Raji (cell line): ENCODE results near the gene GRAMD2A.

Experiments
- POLR2A ChIP-seq: IDR thresholded peaks from 2 replicates; pipeline ENCODE4 v1.6.1; 2011; ENCODE audit warnings: low read depth, low read length, control low read depth; ENCODE audit not compliant: insufficient read depth

Gene GRAMD2A

DNA sequence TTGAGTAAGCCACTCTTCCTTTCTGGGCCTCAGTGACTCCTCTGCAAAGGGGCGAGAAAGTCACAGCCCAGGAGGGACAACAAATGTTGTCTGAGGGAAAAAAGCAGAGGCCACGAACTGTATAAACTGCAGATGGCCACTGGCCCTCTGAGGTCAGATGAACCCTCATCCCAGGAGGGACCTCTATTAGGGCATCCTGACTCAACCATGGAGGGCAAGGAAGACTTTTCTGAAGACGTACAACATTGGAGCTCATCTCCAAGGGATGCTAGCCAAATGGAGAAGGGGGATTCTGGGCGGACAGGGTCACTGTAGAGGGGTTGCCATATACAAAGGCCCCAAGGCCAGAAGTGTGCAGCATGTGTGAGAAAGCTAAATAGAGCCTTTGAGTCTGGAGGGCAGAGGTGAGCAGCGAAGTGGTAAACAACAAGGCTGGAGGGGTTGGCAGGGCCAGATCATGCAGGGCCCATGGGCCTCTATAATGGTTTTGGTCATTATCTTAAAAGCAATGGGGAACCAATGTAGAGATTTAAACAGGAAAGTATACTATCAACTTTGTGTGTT is 16.7 kb downstream of the GRAMD2A start:
- no peak for TF ChIP-seq POLR2A

DNA sequence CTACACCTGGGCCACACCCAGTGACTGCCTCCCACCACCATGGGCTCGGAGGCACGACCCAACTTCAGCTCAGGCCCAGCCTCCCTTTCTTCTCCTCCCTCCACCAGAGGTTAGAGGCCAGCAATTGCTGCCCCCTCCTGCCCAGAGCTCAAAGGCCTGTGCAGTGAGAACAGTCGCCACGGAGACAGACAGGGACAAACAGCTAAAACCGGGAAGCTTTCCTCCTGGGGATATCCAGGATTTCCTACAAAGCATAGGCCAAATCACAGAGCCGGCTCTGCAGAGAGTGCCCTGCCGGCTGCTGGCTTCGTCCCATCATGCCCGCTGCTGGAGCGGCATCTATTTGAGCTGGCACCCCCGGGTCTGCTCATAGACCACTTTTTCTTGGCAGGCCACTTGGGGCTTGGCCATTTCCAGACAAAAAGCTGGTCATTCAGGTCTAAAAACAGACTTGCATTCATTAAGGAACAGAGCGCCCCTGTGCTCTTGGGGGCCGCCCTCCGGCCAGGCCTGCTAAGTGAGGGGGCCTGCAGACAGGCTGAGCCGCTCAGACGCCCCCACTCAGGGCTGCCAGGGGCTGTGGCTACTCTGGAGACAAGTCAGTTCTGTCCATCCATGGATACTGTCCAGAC is 17.5 kb downstream of the GRAMD2A start:
- TF ChIP-seq POLR2A: no peak

DNA sequence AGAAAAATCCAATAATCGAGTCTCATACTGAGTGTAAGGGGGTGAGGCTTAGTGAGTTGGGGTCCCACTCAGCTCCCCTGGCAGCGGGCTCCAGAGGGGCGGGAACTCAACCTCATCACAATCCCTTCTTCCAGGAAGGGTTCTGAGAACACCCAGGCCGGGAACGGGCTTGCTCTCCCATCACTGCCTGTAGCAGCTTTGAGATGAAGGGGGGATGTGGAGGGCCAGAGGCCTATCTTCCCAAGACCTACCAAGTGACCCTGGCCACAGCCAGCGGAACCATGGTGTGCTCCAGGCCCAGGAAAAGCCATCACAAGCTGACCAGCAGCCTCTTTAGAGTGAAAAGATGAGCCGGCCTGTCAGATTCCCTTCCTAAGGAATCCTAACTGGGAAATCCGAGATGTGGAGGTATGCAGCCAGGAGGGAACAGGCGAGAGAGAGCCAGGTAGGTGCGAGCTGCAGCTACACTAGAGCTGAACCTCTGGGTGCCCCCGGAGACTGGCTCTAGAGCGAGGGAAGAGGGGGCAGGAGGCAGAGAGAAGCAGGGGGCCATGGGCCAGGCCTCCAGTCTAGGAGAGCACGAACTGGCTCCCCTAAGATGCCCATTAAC is 18.5 kb downstream of the GRAMD2A start:
- TF ChIP-seq POLR2A: no peak

DNA sequence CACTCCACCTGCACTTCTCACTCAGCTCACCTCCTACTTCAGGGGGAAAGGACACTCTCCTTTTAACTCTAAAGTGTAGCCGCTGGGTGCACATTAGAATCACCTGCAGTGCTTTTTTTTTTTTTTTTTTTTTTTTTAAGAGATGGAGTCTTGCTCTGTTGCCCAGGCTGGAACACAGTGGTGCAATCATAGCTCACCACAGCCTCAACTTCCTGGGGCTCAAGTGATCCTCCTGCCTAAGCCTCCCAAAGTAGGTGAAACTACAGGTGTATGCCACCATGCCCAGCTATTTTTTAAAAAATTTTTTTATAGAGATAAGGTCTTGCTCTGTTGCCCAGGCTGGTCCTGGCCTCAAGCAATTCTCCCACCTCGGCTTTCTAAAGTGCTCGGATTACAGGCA is 20.8 kb downstream of the GRAMD2A start:
- TF ChIP-seq POLR2A: no peak

DNA sequence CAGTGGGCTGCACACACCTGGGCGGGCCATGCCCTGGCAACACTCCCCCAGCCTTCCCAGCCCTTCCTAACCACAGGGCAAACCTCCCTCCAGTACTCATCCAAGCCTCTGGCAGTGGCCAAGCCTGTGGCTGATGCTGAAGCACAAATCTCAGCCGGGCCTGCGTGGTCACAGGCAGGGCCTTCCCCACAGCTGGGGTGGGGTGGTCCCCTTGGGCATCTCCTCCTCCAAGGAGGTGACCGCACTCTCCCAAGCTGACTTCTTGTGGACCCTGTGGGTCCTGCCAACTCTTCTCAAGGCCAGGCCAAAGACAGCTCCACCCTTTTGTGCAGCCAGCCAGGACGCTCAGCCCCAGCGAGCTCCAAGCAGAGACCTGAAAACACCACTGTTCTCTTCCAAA is 21.4 kb downstream of the GRAMD2A start:
- TF ChIP-seq POLR2A: no peak

DNA sequence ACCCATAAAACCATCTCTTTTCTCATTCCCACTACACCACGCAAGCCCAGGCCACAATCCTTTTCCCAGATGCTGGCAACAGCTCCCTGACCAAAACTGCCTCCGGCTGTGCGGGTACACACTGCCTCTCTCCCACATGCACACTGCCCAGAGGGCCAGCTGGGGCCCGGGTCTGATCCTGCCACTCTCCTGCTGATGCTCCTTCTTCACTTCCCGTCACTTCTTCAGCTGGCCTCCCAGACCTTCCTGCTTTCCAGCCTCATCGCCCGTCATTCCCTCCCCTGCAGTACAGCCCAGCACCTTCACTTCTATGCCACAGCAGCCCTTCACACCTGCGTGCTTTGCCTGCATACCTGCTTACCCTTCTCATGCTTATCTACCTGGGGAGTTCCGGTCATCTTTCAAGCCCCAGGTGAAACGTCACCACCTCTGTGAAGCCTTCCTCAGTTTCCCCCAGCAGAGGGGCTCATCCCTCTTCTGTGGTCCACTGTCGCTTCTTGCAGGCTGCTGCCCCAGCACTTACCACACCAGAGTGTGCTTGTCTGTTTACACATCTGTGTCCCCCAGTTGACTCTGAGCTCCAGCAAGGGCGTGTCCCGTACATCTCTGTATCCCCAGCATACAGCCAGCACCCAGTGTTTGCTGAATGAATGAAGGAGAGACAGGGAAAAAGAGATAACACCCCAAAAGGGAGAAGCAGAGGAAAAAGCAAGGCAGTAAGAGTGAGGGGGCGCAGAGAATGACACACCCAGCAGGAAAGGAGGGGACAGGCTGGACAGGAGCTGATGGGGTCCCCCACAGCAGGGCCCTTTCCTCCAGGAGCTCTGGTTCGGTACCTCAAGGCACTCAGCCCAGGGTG is 22.2 kb downstream of the GRAMD2A start:
- TF ChIP-seq POLR2A: no peak

DNA sequence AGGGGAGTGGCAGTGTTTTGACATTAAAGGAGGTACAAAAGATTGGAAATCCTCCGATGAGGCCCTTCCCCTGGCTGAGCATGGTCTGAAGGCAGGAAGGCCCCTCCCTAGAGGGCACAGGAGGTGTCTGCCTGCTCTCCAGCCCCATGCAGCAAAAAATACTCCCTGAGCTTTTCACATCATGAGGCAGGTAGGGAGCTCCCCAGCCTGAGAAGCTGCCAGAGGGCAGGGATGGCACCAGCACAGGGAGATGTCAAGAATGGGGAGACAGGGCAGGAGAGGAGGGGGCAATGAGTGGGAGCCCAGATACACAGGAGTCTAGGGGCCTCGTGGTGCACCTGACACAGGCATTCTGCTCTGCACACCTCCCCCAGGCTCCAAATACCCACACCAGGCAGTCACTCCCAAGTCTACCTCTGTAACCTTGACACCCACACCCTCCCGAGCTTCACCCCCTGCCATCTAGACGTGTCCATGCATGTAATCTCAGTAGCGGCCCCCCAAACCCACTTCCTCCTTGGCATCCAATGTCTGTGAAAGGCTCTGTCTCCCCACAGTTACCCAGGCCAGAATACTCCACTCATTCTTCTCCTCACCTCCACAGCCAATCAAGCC is 22.9 kb downstream of the GRAMD2A start:
- no peak for TF ChIP-seq POLR2A

DNA sequence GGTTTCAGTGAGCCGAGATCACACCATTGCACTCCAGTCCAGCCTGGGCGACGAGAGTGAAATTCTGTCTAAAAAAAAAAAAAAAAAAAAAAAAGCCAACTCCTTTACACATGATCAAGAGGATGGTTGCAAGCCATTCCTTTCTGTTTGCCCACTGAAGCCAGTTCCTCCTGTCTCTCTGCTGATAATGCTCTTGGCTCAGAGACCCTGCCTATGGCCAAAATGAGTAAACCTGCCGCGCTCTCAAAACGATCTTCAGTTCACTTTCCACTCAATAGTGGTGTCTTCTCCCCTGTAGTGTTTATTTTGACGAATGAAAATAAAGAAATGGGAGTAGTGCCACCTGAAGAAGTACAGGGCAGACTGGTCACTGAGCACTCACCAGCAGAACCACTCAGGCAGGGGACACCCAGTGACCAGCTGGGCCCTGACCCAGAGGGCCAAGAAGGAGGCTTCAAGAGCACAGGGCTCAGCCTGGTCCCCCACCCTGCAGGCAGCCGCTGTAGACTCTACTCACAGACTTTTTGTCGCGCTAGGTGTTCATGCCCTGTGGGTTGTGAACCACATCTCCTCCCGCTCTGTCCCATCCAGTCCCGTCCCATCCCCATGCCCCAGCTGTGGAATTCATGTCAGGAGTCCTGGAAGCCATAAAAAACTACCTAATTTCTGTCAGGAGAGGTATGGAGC is 23.6 kb downstream of the GRAMD2A start:
- no peak for TF ChIP-seq POLR2A

DNA sequence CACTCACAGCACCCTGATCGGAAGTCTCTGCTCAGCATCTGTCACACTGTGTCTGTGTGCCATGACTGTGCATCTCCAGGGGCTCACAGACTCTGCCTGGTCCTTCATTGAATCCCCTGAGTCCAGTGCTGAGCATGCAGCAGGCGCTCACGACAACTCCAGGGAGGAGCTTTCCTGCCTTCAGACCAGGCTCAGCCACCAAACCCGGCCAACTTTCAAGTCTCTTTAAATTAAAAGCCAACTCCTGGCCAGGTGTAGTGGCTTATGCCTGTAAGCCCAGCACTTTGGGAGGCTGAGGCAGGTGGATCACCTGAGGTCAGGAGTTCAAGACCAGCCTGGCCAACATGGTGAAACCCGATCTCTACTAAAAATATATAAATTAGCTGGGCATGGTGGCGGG is 24.2 kb downstream of the GRAMD2A start:
- no peak for TF ChIP-seq POLR2A

DNA sequence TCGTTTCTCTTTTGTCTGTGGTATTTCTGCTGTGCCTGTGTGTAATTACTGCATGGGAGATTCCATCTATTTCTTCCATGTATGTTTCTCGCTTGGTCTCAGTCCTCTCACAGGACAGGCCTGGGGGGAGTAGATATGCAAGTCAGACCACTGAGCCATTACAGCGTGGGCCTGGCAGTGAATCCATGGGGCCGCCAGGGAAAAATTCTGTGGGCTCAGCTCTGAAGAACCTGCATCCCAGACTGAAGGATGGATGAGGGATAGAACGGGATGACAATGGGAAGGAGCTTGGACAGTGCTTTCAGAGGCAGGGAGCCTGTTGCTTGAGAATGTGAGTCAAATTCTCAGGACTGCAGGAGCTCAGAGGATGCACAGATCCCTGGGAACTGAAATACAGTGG is 24.8 kb downstream of the GRAMD2A start:
- no peak for TF ChIP-seq POLR2A

DNA sequence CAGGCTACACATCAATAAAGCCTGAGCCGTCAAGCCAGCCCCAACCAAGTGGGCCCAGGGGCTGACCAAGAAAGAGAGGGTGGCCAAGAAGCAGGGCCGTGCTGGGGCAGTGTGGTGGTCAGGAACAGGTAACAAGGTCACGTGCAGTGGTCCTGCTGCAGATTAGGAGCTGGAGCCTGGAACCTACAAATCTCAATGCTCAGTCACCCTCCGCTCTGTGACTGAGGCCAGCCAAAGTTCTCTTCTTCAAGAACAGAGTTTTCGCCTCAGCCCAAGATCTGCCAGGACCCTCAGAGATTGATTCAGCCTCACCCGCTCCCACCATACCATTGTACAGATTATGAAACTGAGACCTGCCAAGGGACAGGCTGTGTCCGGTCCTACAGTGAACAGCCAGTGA is 26.9 kb downstream of the GRAMD2A start:
- no peak for TF ChIP-seq POLR2A

DNA sequence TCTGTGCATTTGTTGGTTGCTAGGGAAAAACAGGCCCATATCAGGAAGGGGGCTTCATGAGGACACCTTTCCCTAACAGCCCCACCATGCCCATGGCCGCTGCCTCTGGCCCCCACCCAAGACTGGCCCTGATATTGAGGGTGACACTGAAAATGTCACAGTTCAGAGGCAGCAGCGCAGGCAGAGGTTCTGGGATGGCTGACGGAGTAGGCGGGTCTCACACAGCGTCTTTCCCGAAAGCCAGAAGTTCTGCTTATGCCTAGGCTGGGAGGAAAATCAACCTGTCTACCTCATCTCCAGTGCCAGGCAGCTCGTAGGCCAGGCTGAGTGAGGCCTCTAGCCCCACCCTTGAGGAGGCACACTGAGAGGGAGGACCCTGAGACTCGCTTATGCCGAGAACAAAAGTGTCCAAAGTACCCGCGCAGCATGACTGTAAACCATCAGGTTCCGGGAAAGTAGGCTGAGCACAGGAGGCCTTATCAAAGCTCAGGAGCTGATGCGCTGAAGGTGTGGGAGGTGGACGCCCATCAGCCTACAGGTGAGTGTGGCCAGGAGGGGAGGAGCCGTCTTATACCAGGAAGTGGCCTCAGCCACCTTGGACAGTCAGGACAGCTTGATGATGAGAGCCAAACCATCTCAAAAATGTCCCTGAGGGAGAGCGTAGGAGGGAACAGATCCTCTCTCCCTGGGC is 27.5 kb downstream of the GRAMD2A start:
- no peak for TF ChIP-seq POLR2A

DNA sequence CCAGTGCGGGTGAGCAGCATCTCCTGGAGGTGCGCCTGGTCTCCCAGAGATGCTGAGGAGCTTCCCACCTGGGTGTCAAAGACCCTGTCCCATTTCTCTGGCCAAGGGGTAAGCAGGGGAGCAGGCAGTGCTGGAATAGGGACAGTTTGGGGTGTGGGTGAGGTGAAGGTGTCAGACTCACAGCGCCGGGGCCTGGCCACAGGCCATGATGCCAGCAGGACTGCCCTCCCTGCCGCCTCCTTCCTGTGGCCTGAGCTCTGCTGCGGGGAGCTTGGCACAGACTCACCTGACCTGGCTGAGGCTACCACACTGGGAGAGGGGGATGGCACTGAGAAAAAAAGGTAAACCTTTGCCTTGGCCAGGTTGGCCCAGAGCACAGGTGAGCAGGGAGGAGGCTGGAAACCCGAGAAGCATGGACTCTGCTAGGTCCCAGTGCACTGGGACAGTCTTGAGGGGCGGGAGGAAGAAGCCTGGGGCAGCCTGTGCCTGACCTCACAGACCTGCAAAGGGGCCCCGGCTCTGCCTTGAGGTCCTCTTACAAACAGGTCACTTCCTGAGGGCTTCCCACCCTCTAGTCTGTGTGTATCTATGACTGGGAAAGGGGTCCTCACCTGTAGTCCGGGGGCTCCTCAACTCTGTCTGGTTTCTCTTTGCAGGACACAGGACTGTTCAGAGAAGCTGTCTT is 28.2 kb downstream of the GRAMD2A start:
- no peak for TF ChIP-seq POLR2A

DNA sequence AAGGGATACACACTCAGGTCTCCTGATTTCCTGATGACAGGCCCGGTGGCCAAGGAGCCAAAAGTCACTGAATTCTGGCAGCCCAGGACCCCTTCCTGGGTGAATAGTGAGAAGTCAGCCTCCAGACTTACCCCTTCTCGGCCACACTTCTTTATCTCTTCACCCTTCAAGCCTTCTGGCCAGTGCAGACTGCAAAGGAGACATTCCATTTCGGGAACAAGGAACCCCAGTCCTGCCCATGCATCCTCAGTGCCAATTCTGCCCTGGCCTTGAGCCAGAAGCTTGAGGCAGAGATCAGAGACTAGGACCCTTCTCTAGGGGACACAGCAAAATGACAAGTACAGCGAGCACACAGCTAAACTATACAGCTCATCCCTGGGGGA is 28.8 kb downstream of the GRAMD2A start:
- no peak for TF ChIP-seq POLR2A
